Measurements from ENCODE around the gene KCNG2. TPM values are rescaled to one million over a fixed set of nuclear protein-coding genes. Genes with fewer than 3 reads are reported as not detected.

KCNG2 gene
- total RNA-seq, 1 experiment from 2014 or later = not detected

- ChIA-PET RAD21 (ENCODE audit: low non-redundant PET in 1 of 2, low total read pairs in 2 of 2, uncharacterized antibody in 2 of 2, unreplicated experiment in 2 of 2) (no interaction called here), POLR2A (no interaction called here), CTCF (no interaction called here)
- TF ChIP-seq ZBTB33 (IDR thresholded peaks at IDR 0.05; ENCODE audit: extremely low read depth, insufficient replicate concordance, low read length) = no peak
- TF ChIP-seq, protein P1, sequence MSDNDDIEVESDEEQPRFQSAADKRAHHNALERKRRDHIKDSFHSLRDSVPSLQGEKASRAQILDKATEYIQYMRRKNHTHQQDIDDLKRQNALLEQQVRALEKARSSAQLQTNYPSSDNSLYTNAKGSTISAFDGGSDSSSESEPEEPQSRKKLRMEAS (IDR thresholded peaks at IDR 0.05) = no peak
- TF ChIP-seq, protein P2, sequence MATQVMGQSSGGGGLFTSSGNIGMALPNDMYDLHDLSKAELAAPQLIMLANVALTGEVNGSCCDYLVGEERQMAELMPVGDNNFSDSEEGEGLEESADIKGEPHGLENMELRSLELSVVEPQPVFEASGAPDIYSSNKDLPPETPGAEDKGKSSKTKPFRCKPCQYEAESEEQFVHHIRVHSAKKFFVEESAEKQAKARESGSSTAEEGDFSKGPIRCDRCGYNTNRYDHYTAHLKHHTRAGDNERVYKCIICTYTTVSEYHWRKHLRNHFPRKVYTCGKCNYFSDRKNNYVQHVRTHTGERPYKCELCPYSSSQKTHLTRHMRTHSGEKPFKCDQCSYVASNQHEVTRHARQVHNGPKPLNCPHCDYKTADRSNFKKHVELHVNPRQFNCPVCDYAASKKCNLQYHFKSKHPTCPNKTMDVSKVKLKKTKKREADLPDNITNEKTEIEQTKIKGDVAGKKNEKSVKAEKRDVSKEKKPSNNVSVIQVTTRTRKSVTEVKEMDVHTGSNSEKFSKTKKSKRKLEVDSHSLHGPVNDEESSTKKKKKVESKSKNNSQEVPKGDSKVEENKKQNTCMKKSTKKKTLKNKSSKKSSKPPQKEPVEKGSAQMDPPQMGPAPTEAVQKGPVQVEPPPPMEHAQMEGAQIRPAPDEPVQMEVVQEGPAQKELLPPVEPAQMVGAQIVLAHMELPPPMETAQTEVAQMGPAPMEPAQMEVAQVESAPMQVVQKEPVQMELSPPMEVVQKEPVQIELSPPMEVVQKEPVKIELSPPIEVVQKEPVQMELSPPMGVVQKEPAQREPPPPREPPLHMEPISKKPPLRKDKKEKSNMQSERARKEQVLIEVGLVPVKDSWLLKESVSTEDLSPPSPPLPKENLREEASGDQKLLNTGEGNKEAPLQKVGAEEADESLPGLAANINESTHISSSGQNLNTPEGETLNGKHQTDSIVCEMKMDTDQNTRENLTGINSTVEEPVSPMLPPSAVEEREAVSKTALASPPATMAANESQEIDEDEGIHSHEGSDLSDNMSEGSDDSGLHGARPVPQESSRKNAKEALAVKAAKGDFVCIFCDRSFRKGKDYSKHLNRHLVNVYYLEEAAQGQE (IDR thresholded peaks at IDR 0.05; ENCODE audit: low read depth) = no peak
- no peak for TF ChIP-seq CTCF (IDR thresholded peaks at IDR 0.05 in 2 of 3, conservative IDR thresholded peaks at IDR 0.05 in 1 of 3; ENCODE audit: borderline replicate concordance in 1 of 3, insufficient read depth in 1 of 3, low read depth in 2 of 3, low read length in 2 of 3)
- no peak for TF ChIP-seq CBX3 (IDR thresholded peaks at IDR 0.05; ENCODE audit: low read depth)
- no peak for TF ChIP-seq ELF1 (IDR thresholded peaks at IDR 0.05; ENCODE audit: borderline replicate concordance, low read depth)
- no peak for TF ChIP-seq TCF7L2 (IDR thresholded peaks at IDR 0.05; ENCODE audit: borderline replicate concordance, extremely low read depth, insufficient read depth, insufficient read length)
- TF ChIP-seq CEBPB (IDR thresholded peaks at IDR 0.05; ENCODE audit: low read depth) = no peak
- no peak for TF ChIP-seq RAD21 (IDR thresholded peaks at IDR 0.05; ENCODE audit: low read depth)
- no peak for TF ChIP-seq SP1 (IDR thresholded peaks at IDR 0.05; ENCODE audit: low read depth)
- no peak for TF ChIP-seq FOSL1 (IDR thresholded peaks at IDR 0.05; ENCODE audit: low read depth)
- no peak for TF ChIP-seq EZH2phosphoT487 (IDR thresholded peaks at IDR 0.05; ENCODE audit: borderline replicate concordance)
- no peaks in the 10 kb centered on the region for H3K9me2 ChIP-seq (ENCODE audit: insufficient read depth)
- peaks cover 96% of the 10 kb centered on the region for H3K79me2 ChIP-seq (ENCODE audit: insufficient read depth, low read length)
- H4K20me1 ChIP-seq (ENCODE audit: insufficient read depth) = no peaks in the 10 kb centered on the region
- DNase-seq (ENCODE audit: low read depth, low spot score) (no peak), ATAC-seq (no peak)
- no TSS peak for BruUV-seq (replicated peaks)
- intact Hi-C loops (cut with micrococcal nuclease) = no loop called here
- H3K27ac ChIP-seq (ENCODE audit: low read depth, low read length) = no peak overlapping the region
- peaks cover 5 to 44% of the 10 kb centered on the region in 2 experiments; a peak in 3 of 4 replicates for H3K36me3 ChIP-seq (ENCODE audit: control insufficient read depth in 1 of 2, insufficient read depth in 2 of 2, low read length in 2 of 2)
- H3K4me1 ChIP-seq (ENCODE audit: control insufficient read depth in 1 of 2, insufficient read depth in 2 of 2, low read length in 2 of 2) = no peaks in the 10 kb centered on the region
- no peak overlapping the region for H2AFZ ChIP-seq (ENCODE audit: low read depth, low read length, poor library complexity, severe bottlenecking)
- no peak overlapping the region for H3K4me2 ChIP-seq (ENCODE audit: low read length)
- no peak overlapping the region for H3K4me3 ChIP-seq (replicated peaks in 1 of 2; ENCODE audit: low read depth in 1 of 2, low read length in 2 of 2)
- no peaks in the 10 kb centered on the region for H3K27me3 ChIP-seq (ENCODE audit: insufficient read depth, low read length)
- peaks cover 15 to 29% of the 10 kb centered on the region in 2 experiments; a peak in 3 of 4 replicates for H3K9me3 ChIP-seq (ENCODE audit: control insufficient read depth in 1 of 2, insufficient read depth in 1 of 2, low read depth in 1 of 2, low read length in 2 of 2)
- no peak overlapping the region for H3K9ac ChIP-seq (ENCODE audit: low read length)
Measured at GRCh38 chr18:79935925-79936324, 138.2 kb downstream of the KCNG2 start.

All from HCT116 (cell line).